HL-60 (cell line): ENCODE data around the gene TNPO1.

Experiments used
- CTCF ChIP-seq: IDR thresholded peaks from one replicate; pipeline ENCODE4 v1.5.1; 2011; ENCODE audit warnings: low read length, control low read depth, inconsistent platforms; ENCODE audit not compliant: insufficient read depth
- POLR2AphosphoS5 ChIP-seq: IDR thresholded peaks from 2 replicates; pipeline ENCODE4 v1.6.1; 2012; ENCODE audit warnings: low read depth

GRCh38 chr5:72871366-72872024 lies 55.0 kb downstream of the TNPO1 start:
- TF ChIP-seq CTCF (no peak), POLR2AphosphoS5 (no peak)
